GM18511 (cell line): ENCODE results near the gene SLC17A9.

Source experiments
- ATAC-seq: cut with Tn5 transposase; IDR thresholded peaks from one replicate; pipeline ENCODE4 v1.9.1; 2021; ENCODE audit warnings: mild to moderate bottlenecking, moderate library complexity; ENCODE audit not compliant: unreplicated experiment

The SLC17A9 gene

DNA sequence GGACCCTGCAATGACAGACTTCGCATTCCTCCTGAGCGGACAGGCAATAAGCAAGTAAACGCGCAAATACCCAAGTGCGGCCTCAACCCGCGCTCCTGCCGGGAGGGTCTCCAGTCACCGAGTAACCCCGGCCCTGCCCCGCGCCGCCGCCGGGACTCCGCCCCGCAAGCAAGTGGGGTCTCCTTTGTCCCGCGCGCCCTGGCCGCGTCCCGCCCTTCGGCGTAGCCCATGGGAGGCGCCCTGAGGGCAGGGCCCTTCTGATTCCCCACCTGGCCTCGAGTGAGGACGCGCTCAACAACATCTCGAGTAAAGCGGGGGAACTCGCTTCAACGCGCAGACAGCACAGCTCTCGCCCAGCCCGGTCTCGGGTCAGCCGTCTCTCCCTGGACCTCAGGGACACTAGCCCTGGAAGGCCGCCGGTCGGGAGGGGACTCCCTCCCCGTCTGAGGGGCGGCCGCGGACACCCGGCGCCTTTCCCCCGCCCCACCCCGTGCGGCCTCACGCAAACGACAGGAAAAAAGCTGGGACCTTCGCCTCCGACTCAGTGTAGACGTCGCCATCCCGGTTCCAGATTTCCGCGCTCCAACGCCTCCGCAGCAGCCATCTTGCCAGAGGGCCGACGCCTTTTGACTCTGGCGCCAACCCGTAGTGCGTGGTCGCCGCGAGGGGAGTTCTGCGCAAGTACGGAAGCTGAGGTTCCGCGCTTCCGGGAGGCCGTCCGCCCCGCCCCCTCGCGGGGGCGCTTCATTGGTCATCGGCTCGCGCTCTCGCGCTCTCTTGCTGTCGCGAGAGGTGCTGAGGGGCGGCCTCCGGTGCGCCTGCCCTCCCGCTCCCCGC lies 15.0 kb upstream of the SLC17A9 start:
- peak; percentile 87 for ATAC-seq

DNA sequence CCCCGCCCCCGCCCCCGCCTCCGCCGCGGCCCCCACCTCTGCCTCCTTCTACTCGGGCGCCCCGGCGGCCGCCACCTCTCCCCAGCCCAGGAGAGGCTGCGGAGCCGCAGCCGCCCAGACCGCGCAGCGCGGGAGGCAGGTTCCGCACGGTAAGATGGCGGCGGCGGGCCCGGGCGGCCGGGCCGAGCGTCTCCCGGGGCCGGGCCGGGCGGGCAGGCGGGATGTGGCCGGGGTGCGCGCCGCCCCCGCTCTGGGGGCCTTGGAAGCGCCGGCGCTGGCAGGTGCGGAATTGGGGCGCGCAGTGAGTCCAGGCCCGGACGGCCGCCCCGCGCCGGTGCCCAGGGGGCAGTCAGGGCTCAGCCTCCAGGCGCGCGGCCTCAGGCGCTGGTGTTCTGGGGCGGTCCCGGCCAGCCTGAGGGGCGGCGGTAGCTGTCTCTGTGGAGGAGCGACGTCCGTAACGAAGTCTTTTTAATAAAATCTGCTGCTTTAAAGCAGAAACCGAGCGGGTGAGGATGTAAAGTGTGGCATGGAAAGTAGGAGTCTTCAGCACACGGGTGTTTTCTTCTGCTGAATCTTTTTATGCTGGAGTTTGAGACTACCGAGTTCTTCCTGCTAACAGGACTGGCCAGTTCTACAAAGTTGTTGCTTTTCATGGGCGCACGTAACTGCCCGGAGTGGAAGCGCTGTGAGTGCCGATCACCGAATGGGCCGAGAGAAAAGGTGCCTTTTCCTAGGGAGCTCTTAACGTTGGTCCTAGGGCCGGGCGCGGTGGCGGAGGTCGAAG lies 14.2 kb upstream of the SLC17A9 start, which contains the start of gene GID8:
Gene GID8, plus strand, starts transcription at position 43 of the 784 bp plus-strand sequence. CDS start 3,356 bp downstream, outside the sequence.
- peak; percentile 48 for ATAC-seq

DNA sequence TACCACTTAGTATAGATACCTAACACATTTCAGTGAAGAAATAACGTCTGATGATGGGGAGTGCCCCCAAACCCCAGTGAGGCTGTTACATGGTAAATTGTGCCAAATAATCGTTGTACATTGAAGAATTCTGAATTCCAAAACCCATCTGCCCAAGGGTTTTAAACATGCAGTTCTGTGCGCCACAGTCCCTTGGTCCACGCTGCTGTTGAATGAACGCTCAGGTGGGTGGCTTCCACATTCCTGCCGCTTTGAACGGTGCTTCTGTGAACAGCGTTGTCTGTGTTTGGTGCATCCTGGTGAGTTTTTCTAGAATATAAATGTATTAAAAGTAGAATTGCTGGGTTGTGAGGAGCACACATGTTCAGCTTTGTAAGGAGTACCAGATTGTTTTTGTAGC lies 11.6 kb upstream of the SLC17A9 start:
- no peak for ATAC-seq

DNA sequence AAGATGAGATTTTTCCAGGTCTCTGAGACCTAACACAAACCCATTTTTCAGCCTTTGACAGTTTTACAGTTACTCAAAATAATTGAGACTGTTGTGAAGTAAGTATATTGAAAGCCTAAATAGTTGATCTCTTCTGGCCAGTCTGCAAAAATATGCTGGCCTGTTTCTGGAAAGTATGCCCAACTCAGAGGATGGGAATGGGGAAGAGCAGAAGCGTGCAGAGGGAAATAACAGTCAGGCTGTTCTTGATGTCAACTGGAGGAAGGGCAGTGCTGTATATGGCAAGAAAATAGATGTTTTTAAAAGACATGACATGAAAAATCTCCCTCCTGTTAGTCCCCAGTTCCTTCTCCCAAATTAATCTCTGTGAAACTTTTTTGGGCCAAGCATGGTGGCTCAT lies 10.7 kb upstream of the SLC17A9 start:
- no peak for ATAC-seq

DNA sequence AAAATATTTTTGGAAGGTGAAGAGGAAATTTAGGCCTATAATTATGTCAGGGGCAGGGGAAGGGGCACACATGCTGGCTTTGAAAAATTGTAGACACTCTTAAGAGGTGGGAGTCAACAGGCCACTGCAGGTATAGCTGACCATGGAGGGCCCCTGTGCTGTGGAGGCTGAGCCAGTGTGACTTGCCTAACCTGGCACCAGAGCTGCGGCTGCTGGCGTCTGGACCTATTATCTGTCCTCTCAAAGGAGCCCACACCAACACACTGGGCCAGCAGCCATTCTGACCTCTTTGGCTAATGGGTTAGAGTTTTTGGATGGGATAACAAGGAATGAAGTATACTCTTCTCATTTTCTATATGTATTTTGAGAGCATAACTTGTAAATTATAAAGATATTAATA lies 10.1 kb upstream of the SLC17A9 start:
- ATAC-seq: no peak

DNA sequence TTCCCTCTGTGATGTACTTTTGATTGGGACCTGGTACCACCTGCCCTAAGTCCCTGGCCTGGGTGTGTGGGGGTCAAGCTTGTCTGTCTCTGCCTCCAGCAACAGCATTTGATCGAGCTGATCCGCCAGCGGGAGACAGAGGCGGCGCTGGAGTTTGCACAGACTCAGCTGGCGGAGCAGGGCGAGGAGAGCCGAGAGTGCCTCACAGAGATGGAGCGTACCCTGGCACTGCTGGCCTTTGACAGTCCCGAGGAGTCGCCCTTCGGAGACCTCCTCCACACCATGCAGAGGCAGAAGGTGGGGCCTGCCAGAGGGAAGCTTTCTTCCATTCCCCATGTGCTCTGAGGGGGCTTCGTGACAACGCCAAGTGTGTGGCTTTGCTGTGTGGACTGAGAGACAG lies 9.1 kb upstream of the SLC17A9 start:
- ATAC-seq: no peak

DNA sequence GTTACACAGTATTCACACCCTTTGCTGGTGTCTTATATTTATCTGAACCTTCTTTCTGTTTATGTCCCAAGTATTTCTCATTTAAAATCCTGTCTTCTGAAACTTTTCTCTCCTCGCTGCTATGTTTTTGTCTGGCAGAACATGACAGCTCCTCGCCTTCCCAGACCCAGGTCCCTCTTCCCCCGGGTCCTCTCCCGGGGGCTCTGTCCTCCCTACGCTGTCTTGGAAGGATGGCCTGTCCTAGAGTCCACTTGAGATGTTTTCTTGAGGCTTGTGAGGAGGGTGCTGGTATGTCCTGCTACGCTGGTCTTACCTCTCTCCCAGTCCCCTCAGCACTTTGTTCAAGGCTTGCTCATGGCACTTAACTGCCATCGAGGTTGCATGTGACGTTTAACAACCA lies 8.3 kb upstream of the SLC17A9 start:
- no peak for ATAC-seq

DNA sequence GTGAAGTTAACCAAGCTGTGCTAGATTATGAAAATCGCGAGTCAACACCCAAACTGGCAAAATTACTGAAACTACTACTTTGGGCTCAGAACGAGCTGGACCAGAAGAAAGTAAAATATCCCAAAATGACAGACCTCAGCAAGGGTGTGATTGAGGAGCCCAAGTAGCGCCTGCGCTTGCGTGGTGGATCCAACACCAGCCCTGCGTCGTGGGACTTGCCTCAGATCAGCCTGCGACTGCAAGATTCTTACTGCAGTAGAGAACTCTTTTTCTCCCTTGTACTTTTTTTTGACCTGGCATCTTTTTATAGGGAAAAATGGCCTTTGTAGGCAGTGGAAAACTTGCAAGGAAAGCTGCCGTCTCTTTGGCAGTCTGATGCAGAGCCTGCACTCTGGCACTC lies 7.8 kb upstream of the SLC17A9 start:
- ATAC-seq: no peak

DNA sequence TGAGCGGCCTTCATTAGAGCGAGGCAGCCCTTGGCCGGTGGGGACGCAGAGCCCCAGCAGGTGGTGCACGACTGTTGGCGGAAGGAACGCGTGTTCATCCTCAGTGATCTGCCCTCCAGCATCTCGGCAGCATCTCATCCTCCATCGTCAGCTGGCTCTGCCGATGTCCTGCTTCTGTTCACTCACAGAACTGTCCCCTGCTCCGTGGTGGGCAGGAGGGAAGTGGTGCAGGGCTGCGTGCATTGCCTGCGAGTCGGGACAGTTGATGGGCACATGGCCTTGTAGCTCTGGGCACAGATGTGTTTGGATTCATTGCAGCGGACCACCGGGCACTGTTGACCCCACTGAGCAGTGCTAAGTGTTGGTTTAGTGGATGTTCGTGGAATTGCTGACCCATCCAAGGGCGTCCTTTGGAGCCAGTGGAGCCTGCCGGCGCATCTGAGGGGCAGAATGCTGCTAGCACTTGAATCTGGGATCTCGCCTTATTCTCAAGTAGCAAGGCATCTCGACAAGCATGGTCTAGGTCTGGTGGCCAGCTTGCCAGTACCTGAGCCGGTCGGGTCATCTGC lies 6.7 kb upstream of the SLC17A9 start:
- ATAC-seq: no peak

DNA sequence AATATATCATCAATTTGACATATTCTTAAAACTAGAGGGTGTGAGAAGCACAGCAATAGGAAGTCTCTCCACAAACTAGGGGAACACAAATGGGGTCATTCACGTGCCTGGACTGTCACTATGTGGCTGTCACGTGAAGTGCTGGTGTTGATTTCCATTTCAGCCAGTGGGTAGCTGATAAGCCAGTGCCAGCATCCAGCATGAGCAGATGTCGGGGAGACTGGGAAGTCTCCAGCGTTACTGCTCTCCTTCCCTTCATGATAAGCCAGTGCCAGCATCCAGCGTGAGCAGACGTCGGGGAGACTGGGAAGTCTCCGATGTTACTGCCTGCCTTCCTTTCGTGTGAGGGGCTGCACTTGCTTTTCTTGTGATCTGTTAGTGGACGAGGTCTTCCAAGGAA lies 5.6 kb upstream of the SLC17A9 start:
- no peak for ATAC-seq

DNA sequence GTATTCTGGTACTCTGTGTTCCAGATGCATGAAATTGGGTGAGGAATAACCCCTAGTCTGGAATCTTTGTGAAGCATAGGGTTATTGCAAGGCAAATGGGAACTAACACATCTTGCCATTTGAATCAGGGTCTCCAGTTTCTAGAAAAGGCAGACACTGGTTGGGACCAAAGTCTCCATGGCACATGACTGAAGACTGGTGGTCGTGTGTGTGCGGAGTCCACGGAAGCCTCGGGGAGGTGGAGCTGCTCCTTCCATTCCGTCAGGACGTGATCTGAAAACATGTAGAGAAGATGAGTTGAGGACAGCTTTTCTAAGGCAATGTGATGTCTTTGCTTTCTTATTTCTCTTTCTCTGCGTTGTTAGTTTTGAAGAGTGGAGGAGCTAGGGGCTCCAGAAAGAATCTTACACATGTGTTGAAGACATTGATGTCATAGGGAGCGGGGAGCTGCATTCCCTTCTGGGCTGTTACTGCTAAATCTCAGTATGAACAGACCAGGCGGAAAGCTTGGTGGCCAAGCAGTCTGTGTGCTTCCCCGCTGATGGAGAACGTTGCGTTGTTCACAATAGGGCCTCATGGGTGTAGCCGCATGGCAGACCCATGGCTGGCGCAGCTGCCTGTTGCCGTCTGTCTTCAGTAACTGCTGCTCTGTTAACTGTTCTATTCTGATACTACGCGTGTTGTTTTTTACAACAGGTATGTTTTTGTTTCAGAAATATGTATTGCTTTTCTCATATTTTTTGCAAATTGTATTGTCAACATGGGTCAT lies 4.8 kb upstream of the SLC17A9 start:
- no peak for ATAC-seq

DNA sequence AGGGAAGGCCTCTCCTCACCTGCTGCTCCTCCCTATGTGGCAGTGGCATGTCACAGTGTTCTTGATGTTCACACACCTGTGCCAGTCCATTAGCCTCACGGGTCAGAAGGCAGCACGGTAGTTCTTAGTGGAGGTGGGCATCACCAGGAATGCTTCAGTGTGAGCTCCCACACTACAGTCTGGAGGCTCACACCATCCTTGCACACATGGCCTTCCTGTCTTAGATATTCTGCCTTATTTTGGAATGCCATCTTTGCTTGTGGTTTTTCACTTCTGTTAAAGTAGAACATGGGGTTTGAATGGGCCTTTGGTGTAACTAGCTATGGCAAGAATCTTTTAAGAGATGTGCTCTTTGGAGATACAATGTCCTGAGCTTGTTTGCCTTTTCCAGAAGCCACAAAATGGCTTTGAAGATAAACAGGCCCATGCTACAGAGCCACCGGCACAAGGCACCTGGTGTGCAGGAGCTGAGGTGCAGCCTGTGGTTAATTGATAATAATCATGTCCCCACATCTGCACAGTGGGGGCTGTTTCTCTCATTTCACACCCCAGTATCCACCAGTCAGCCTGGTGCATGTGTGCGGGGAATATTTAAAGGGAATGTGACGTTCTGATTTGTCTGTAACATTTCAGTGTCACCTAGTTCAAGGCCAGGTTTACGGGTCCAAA lies 3.2 kb upstream of the SLC17A9 start:
- ATAC-seq: no peak

DNA sequence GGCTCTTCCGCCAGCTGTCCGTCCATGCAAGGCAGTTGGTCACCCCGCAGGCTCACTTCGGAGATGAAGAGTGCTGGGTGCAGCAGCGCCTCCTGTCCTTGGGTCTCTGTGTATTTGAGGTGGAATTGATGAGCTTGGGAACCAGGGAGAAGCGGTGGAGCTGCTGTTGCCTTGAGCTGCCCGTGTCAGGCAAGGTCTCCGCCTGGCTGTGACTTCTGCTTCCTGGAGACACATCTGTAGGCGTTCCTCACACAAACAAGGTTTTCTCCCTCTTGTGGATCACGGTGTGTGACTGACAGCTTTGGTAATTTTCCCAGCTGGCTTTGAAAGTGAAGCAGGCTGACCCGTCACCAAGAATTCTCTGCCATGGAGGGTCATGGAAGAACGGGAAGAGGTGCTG lies 2.5 kb upstream of the SLC17A9 start:
- ATAC-seq: no peak

DNA sequence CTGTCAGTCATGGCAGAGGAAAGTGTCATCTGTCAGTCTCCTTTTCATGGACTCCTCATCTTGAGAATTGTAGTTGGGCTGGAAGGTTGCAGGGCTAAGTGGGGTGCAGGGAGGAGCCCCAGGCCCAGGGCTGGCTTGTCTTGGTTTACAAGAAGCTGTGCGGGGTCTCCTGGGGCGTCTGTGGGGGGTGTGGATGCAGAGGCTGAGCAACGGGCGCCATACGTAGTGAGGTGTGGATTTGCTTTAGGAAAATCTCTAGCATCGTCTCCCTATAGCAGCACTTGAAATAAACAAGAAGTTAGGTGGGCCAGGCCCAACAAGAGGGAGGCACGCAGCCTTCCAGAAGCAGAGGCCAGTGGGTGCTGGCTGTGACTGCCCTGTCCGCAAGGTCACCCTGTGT lies 1.8 kb upstream of the SLC17A9 start:
- ATAC-seq: no peak

DNA sequence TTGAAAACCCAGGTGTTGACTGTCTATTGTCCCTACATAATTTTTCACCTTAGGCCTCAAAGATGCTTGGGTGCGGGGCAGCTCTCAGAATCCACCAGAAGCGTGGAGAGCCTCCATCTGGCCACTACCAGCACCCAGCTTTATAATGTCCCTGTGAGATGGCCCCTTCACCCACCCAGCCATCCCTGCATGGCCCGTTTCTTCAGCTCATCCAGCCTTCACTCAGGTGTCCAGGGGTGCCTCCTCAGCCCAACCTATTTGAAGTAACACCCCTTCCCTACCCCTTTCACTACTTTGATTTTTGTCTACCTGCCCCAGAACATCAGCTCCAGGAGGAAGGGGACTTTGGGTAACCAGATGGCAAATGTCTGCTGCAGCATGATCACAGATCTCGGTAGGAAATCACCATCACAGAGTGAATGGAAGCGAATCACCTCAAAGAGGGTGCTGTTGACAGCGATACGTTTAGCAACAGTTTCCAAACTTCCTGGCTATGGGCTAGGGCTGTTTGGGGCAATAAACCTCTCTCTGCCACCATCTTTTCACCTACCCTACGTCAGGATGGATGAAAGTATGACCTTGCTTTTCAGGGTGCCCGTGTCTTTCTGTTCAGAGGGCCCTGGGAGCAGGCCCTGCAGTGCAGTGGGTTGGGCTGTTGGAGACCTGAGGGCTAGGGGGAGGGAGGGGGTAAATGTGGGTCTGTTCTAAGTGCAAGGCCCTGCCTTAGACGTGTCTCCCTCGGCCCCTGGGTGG lies 1.2 kb upstream of the SLC17A9 start:
- no peak for ATAC-seq

DNA sequence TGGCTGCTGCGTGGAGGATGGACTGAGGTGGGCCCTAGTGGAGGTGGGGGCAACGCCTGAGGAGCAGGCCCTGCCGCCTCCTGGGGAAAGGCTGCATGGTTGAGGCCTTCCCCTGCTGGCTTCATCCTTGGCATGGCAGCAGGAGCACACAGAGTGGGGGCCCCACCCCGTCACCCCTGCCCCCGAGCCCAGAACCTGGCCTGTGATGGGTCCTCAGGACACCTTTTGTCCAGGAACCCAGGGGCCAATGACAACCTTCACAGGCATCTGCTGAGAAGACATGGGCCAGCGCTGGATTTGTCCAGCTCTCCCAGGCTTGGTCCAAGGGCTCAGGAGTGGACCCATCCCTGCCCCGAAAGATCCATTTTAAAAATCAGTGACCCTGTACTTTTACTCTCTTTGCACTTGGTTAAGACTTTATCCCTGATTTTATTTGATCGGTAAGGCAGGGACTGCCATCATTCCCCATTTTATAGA lies 575 bp upstream of the SLC17A9 start:
- no peak for ATAC-seq

DNA sequence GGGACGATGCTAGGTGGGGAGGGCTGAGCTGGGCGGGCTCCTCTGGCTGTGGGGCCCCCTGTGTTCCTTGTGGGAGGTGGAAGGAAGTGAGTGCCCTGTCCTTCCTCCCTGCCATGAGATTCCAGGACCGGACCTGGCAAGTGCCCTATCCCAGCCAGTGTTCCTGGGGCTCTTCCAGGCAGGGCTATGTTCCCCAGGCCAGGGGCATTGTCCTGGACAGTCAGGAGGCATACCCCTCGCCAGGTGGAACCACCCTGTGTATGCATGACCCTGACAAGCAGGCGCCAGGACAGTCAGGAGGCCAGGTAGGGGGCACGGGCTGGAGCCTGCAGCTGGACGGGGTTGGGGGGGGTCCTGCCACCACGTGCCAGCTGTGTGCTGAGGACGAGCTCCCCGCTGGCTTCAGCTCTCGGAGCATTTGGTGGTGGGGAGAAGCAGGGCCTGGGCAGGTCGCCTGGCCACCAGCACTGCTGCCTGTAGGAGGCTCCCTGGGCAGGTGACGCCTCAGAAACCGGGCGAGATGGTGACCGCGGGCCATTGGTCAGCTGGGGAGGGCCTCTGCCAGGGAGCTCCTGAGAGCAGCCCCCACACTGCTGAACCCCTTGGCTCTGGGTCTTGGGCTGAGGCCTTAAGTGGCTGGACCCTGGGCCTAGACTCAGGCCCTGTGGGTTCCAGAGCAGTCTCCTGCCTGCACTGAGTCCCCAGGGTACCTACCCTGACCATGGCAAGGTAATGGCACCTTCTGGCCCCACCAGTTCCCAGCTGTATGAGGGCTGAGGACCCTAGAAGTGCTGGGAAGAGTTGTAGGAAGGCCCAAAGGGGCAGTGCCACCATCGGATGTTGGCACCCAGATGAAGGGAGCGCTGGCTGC lies 694 bp downstream of the SLC17A9 start:
- ATAC-seq: no peak

DNA sequence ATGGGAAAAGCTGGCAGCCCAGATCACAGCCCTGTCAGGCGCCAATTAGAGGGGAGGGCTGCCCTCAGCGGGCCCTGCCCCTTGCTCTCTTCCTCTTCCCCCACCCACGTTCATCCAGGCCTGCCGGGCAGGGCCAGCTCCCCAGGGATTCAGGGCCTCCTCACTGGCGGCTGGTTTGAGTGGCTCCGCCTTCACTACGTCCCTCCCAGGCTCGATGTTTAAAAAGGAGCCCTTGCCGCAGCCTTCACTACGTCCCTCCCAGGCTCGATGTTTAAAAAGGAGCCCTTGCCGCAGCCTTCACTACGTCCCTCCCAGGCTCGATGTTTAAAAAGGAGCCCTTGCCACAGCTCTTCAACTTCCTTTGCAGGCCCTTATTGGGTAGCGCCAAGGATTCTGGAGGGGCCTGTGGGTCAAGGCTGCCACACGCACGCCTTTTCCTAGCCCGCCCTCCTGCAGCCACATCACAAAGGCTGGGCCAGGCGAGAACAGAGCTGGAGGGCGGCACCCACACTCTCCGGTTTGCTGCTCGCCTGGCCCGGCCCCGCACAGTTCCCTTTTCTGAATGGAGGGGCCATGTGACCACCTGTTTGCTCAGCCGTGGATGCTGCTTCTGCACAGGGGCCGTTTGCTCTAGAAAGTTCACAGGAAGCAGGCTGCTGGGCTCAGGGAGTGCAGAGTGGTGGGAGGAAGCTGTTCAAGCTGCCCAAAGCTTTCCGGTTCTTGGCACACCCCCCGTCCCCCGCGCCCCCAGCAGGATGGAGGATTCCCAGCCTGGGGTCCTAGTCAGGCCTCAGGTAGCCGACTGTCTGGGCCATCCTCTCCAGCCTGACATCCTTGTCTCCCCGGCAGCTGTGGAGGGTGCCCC lies 1.6 kb downstream of the SLC17A9 start:
- peak; percentile 85 for ATAC-seq
